Measurements from ENCODE around the gene LRRC4C.

- TF ChIP-seq TAF1 (IDR thresholded peaks at IDR 0.05; ENCODE audit: borderline replicate concordance, low read depth, low read length) = no peak
- TF ChIP-seq POLR2AphosphoS5 (IDR thresholded peaks at IDR 0.05; ENCODE audit: low read depth, low read length) = no peak
These were observed 1024.1 kb downstream of the LRRC4C start for GRCh38 chr11:40435344-40435743.

All from GM12892 (cell line).